SU-DHL-6 (cell line): ENCODE measurements around the gene PLIN3.
"Not testable (repeated sequence)": the region's sequence is repeated elsewhere in the genome, so short reads cannot be mapped to it uniquely, and the experiment has no call there.

Experiments
- H2AFZ ChIP-seq: fragments of 200-600 bp; sonication (generic); 2 replicates; pipeline ENCODE4 v1.6.1; 2014; ENCODE audit warnings: low read depth, mild to moderate bottlenecking, moderate library complexity, mixed read lengths, antibody characterized with exemption, low read length; ENCODE audit not compliant: severe bottlenecking
- H3F3A ChIP-seq: fragments of 200-600 bp; shearing (Covaris generic); 2 replicates; pipeline ENCODE4 v1.6.0; 2016; ENCODE audit warnings: antibody characterized with exemption, mild to moderate bottlenecking; ENCODE audit not compliant: insufficient read depth
- H3K27ac ChIP-seq: fragments of 200-600 bp; sonication (generic); 2 replicates; pipeline ENCODE4 v1.5.1; 2016; ENCODE audit warnings: low read depth, mild to moderate bottlenecking, low read length, moderate library complexity, mixed read lengths
- H3K27me3 ChIP-seq: fragments of 200-600 bp; sonication (generic), shearing (Covaris generic); 2 replicates; pipeline ENCODE4 v1.6.0; 2014; ENCODE audit warnings: mild to moderate bottlenecking, low read length
- H3K36me3 ChIP-seq: fragments of 200-600 bp; sonication (generic); 2 replicates; pipeline ENCODE4 v1.6.1; 2014; ENCODE audit warnings: mild to moderate bottlenecking, low read length, mixed read lengths
- H3K4me2 ChIP-seq: fragments of 300-600, 200-600 bp; shearing (Covaris generic), sonication (generic); 2 replicates; pipeline ENCODE4 v1.6.0; 2014; ENCODE audit warnings: low read length, low read depth, mild to moderate bottlenecking; ENCODE audit not compliant: poor library complexity, severe bottlenecking
- H3K4me3 ChIP-seq: fragments of 200-600 bp; sonication (generic); 2 replicates; pipeline ENCODE4 v1.5.1; 2014; ENCODE audit warnings: antibody characterized with exemption, low read length, mild to moderate bottlenecking, mixed read lengths; ENCODE audit not compliant: insufficient read depth, poor library complexity, severe bottlenecking
- H3K79me2 ChIP-seq: fragments of 200-600 bp; sonication (generic); 2 replicates; pipeline ENCODE4 v1.6.1; 2014; ENCODE audit warnings: mild to moderate bottlenecking, low read length, moderate library complexity; ENCODE audit not compliant: insufficient read depth
- H3K9ac ChIP-seq: fragments of 200-600 bp; sonication (generic); 2 replicates; pipeline ENCODE4 v1.7.0; 2014; ENCODE audit warnings: mild to moderate bottlenecking, low read length
- H3K9me2 ChIP-seq: fragments of 200-600 bp; sonication (generic); replicated peaks from 2 replicates; pipeline ENCODE4 v1.6.1; 2014; ENCODE audit warnings: low read length; ENCODE audit not compliant: insufficient read depth
- H3K9me3 ChIP-seq: fragments of 200-600 bp; sonication (generic); 2 replicates; pipeline ENCODE4 v1.6.1; 2014; ENCODE audit warnings: low read length, mixed read lengths; ENCODE audit not compliant: insufficient read depth
- H4K20me1 ChIP-seq: fragments of 200-600 bp; sonication (generic); 2 replicates; pipeline ENCODE4 v1.6.1; 2014; ENCODE audit warnings: low read depth, mild to moderate bottlenecking, antibody characterized with exemption, low read length, moderate library complexity, mixed read lengths
- EZH2phosphoT487 ChIP-seq: fragments of 200-600 bp; sonication (generic), shearing (Covaris generic); conservative IDR thresholded peaks from 2 replicates; pipeline ENCODE4 v1.6.1; 2018; ENCODE audit warnings: mild to moderate bottlenecking, antibody characterized with exemption, low read length, moderate library complexity, mixed read lengths
- TF ChIP-seq, protein P1 (sequence below): fragments of 200-600 bp; sonication (generic); IDR thresholded peaks from one replicate; pipeline ENCODE4 v1.5.1; 2017; ENCODE audit warnings: antibody characterized with exemption, mild to moderate bottlenecking, low read length, moderate library complexity; ENCODE audit not compliant: insufficient read depth, poor library complexity, severe bottlenecking

PLIN3 gene

DNA sequence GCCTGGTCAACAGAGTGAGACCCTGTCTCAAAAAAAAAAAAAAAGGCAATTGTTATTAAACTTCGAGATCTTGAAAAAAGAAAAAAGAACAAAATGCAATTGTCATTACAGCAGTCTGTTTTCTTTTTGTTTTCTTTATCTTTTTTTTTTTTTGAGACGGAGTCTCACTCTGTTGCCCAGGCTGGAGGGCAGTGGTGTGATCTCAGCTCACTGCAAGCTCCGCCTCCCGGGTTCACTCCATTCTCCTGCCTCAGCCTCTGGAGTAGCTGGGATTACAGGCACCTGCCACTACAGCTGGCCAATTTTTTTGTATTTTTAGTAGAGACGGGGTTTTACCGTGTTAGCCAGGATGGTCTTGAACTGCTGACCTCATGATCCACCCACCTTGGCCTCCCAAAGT lies 15.4 kb upstream of the PLIN3 start:
- H3K9me2 ChIP-seq, H3K4me3 ChIP-seq, H3K9me3 ChIP-seq, H3K27ac ChIP-seq, H3K36me3 ChIP-seq, H3K4me2 ChIP-seq, H3F3A ChIP-seq, H3K9ac ChIP-seq, H3K79me2 ChIP-seq, H4K20me1 ChIP-seq, H3K27me3 ChIP-seq, H2AFZ ChIP-seq: not testable (repeated sequence)

DNA sequence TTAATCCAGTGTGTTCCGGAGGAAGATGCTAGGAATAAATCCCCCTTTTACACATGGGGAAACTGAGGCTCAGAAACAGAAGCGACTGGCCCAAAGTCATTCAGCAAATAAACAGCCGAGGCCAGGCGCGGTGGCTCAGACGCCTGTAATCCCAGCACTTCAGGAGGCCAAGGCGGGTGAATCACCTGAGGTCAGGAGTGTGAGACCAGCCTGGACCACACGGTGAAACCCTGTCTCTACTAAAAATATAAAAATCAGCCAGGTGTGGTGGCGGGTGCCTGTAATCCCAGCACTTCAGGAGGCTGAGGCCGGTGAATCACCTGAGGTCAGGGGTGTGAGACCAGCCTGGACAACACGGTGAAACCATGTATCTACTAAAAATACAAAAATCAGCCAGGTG lies 11.6 kb upstream of the PLIN3 start:
- no peaks in the 10 kb centered on the region for H4K20me1 ChIP-seq
- no peaks in the 10 kb centered on the region for H3K9me3 ChIP-seq
- no peaks in the 10 kb centered on the region for H3K79me2 ChIP-seq
- H3K4me3 ChIP-seq, result no peak overlapping the region
- no peak overlapping the region for H3K4me2 ChIP-seq
- no peak overlapping the region for H3K9ac ChIP-seq
- no peak overlapping the region for H3K27ac ChIP-seq
- H3K36me3 ChIP-seq, result no peaks in the 10 kb centered on the region
- no peaks in the 10 kb centered on the region for H3K9me2 ChIP-seq
- no peaks in the 10 kb centered on the region for H3K27me3 ChIP-seq
- TF ChIP-seq EZH2phosphoT487, result no peak
- TF ChIP-seq, protein P1, sequence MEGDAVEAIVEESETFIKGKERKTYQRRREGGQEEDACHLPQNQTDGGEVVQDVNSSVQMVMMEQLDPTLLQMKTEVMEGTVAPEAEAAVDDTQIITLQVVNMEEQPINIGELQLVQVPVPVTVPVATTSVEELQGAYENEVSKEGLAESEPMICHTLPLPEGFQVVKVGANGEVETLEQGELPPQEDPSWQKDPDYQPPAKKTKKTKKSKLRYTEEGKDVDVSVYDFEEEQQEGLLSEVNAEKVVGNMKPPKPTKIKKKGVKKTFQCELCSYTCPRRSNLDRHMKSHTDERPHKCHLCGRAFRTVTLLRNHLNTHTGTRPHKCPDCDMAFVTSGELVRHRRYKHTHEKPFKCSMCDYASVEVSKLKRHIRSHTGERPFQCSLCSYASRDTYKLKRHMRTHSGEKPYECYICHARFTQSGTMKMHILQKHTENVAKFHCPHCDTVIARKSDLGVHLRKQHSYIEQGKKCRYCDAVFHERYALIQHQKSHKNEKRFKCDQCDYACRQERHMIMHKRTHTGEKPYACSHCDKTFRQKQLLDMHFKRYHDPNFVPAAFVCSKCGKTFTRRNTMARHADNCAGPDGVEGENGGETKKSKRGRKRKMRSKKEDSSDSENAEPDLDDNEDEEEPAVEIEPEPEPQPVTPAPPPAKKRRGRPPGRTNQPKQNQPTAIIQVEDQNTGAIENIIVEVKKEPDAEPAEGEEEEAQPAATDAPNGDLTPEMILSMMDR, result no peak
- no peak overlapping the region for H2AFZ ChIP-seq
- H3F3A ChIP-seq, result no peaks in the 10 kb centered on the region

DNA sequence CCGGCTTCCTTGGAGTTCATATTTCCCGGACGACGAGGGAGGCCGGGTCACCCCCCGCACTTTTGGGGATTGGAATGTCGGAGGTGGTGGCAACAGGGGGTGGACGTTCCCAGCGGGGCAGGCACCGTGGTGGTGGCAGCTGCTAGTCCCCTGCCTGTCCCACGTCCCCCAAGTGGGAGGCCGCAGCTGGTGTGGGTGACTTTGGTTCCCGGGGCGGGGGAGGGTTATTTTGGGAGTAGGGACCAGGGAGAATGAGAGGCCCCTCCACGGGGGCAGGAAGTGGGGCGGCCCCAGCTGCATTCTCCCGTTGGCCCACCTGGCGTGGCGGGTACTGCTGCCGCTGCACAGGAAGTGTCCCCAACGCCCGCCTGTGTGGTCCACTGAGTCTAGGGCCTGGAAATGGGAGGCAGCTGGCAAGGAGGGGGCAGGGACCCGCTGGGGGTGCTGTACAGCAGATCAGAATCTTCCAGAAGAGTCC lies 11.1 kb upstream of the PLIN3 start:
- H2AFZ ChIP-seq, result no peak overlapping the region
- H3K79me2 ChIP-seq, result no peaks in the 10 kb centered on the region
- no peak for TF ChIP-seq EZH2phosphoT487
- TF ChIP-seq, protein P1, result no peak
- H3F3A ChIP-seq, result no peaks in the 10 kb centered on the region
- no peaks in the 10 kb centered on the region for H3K27me3 ChIP-seq
- no peak overlapping the region; the same call in 1 of the 2 replicates for H3K9ac ChIP-seq
- no peak overlapping the region for H3K27ac ChIP-seq
- no peaks in the 10 kb centered on the region for H3K9me3 ChIP-seq
- H3K9me2 ChIP-seq, result no peaks in the 10 kb centered on the region
- H4K20me1 ChIP-seq, result no peaks in the 10 kb centered on the region
- H3K4me2 ChIP-seq, result no peak overlapping the region
- H3K36me3 ChIP-seq, result no peaks in the 10 kb centered on the region
- no peak overlapping the region for H3K4me3 ChIP-seq

DNA sequence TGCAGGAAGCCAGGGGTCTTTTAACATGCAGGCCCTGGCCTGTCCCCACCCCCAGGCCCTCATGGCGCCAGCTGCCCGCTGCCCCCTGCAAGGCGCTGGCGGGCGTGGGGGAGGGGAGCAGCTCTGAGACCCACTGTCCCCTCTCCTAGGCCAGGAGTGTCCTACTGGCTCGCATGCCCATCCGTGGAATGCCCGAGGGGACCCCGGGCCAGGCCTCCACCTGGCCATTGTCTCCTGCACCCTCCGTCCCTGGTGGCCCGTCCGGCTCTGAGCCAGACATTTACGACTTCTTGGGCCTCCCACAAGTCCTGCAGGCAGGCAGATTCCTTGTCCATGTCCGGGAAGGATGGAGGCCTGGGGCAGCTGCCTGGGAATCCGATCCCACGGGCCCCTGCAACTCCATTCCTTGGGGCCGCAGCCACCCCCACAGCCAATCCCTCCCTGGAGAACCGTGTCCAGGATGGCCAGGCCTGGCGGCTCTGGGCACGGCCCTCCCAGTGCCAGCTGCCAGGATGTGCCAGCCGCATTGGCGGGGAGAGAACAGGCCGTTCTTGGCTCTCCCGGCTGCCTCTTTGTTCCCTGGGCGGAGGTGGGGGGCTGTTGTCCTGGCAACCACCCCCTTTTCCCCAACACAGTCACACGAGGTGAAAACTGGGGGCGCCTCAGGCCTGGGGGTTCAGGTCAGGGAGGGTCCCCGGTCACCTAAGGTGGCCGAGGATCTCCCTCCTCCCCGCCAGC lies 10.5 kb upstream of the PLIN3 start:
- no peaks in the 10 kb centered on the region for H3K79me2 ChIP-seq
- H3K9me3 ChIP-seq, result no peaks in the 10 kb centered on the region
- H3K36me3 ChIP-seq, result no peaks in the 10 kb centered on the region
- H4K20me1 ChIP-seq, result no peaks in the 10 kb centered on the region
- H3K9me2 ChIP-seq, result no peaks in the 10 kb centered on the region
- no peaks in the 10 kb centered on the region for H3F3A ChIP-seq
- H2AFZ ChIP-seq, result no peak overlapping the region
- no peak overlapping the region for H3K4me3 ChIP-seq
- H3K4me2 ChIP-seq, result no peak overlapping the region
- H3K27me3 ChIP-seq, result no peaks in the 10 kb centered on the region
- no peak overlapping the region for H3K27ac ChIP-seq
- TF ChIP-seq, protein P1, result no peak
- no peak for TF ChIP-seq EZH2phosphoT487
- H3K9ac ChIP-seq, result no peak overlapping the region; the same call in 1 of the 2 replicates
